ENCODE results near the gene CCDC18.

CCDC18 gene

DNA sequence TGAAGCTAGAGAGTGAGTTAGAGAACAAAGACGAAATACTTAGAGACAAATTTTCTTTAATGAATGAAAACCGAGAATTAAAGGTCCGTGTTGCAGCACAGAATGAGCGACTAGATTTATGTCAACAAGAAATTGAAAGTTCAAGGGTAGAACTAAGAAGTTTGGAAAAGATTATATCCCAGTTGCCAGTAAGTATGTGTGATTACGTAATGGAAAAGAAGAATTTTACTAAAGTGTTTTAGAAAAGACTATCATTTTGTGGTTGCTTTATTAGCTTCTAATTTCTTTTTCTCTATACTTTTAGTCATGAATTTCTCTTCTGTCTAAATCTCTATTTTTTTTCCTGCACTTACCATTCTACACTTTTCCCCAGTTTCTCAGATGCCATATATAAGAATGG, 26.7 kb downstream of the CCDC18 start (continued):
- TF ChIP-seq, protein P1, sequence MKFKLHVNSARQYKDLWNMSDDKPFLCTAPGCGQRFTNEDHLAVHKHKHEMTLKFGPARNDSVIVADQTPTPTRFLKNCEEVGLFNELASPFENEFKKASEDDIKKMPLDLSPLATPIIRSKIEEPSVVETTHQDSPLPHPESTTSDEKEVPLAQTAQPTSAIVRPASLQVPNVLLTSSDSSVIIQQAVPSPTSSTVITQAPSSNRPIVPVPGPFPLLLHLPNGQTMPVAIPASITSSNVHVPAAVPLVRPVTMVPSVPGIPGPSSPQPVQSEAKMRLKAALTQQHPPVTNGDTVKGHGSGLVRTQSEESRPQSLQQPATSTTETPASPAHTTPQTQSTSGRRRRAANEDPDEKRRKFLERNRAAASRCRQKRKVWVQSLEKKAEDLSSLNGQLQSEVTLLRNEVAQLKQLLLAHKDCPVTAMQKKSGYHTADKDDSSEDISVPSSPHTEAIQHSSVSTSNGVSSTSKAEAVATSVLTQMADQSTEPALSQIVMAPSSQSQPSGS (tag by site-specific recombination; IDR thresholded peaks at IDR 0.05; ENCODE audit: low read depth): no peak

DNA sequence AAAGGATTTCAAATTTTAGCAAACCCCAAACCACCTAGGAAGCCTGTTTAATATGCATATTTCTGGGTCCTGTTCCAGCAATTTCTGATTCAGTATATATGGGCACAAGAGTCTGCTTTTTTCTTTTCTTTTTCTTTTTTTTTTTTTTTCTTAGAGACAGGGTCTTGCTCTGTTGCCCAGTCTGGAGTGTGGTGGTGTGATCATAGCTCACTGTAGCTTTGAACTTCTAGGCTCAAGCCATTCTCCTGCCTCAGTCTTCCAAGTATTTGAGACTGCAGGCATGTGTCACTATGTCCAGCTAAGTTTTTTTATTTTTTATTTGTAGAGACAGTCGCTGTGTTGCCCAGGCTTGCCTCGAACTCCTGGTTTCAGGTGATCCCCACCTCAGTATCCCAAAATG, 34.8 kb downstream of the CCDC18 start:
- H3K36me3 ChIP-seq (ENCODE audit: control insufficient read depth in 2 of 2, insufficient read depth in 1 of 2, low read length in 2 of 2): peaks cover 26 to 60% of the 10 kb centered on the region in 2 experiments
- ChIA-PET POLR2A (no interaction called here), CTCF (no interaction called here)
- H3K4me1 ChIP-seq (ENCODE audit: control insufficient read depth, insufficient read depth, low read length): no peaks in the 10 kb centered on the region
- TF ChIP-seq ZIC2 (tag by site-specific recombination; IDR thresholded peaks at IDR 0.05): no peak
- no peak for TF ChIP-seq ZNF514 (tag by site-specific recombination; IDR thresholded peaks at IDR 0.05)
- no peak for TF ChIP-seq ZNF449 (tag by site-specific recombination; IDR thresholded peaks at IDR 0.05)
- no peak overlapping the region for H3K4me3 ChIP-seq (ENCODE audit: low read depth, low read length)
- H3K9me3 ChIP-seq (ENCODE audit: control insufficient read depth, insufficient read depth, low read depth, low read length): no peaks in the 10 kb centered on the region
- no peak overlapping the region for H3K27ac ChIP-seq (ENCODE audit: extremely low read depth, low read depth, low read length)

- Histone ChIP-seq H3K4me3 (ENCODE audit: low read depth, low read length) (no peak overlapping the region), H3K4me1 (ENCODE audit: control insufficient read depth, insufficient read depth, low read length) (no peaks in the 10 kb centered on the region), H3K27ac (ENCODE audit: extremely low read depth, low read depth, low read length) (no peak overlapping the region), H3K9me3 (ENCODE audit: control insufficient read depth, insufficient read depth, low read depth, low read length) (no peaks in the 10 kb centered on the region), H3K36me3 (ENCODE audit: control insufficient read depth in 2 of 2, insufficient read depth in 1 of 2, low read length in 2 of 2) (peaks cover 39 to 65% of the 10 kb centered on the region in 2 experiments)
- TF ChIP-seq ZNF623 (tag by site-specific recombination; IDR thresholded peaks at IDR 0.05): no peak
- no peak for TF ChIP-seq ZNF776 (tag by site-specific recombination; IDR thresholded peaks at IDR 0.05; ENCODE audit: borderline replicate concordance)
- TF ChIP-seq ZNF664 (tag by site-specific recombination; IDR thresholded peaks at IDR 0.05): no peak
- no peak for TF ChIP-seq ZNF202 (tag by site-specific recombination; IDR thresholded peaks at IDR 0.05; ENCODE audit: borderline replicate concordance)
- TF ChIP-seq ZNF768 (tag by site-specific recombination; IDR thresholded peaks at IDR 0.05): no peak
- TF ChIP-seq AEBP2 (tag by site-specific recombination; IDR thresholded peaks at IDR 0.05; ENCODE audit: borderline replicate concordance): no peak
- no peak for TF ChIP-seq ZNF48 (tag by site-specific recombination; IDR thresholded peaks at IDR 0.05)
- TF ChIP-seq ZNF580 (tag by site-specific recombination; IDR thresholded peaks at IDR 0.05): no peak
- no peak for TF ChIP-seq TCF7L2 (IDR thresholded peaks at IDR 0.05; ENCODE audit: borderline replicate concordance, low read depth, low read length)
- TF ChIP-seq IKZF3 (tag by site-specific recombination; IDR thresholded peaks at IDR 0.05): no peak
- TF ChIP-seq ZNF529 (tag by site-specific recombination; IDR thresholded peaks at IDR 0.05; ENCODE audit: insufficient replicate concordance): no peak
- no peak for TF ChIP-seq MYNN (tag by site-specific recombination; IDR thresholded peaks at IDR 0.05; ENCODE audit: borderline replicate concordance)
- no peak for TF ChIP-seq REPIN1 (tag by site-specific recombination; IDR thresholded peaks at IDR 0.05; ENCODE audit: low read depth)
- no peak for TF ChIP-seq SP7 (tag by site-specific recombination; IDR thresholded peaks at IDR 0.05)
- TF ChIP-seq ZNF549 (tag by site-specific recombination; IDR thresholded peaks at IDR 0.05): no peak
- TF ChIP-seq ZNF677 (tag by site-specific recombination; IDR thresholded peaks at IDR 0.05): no peak
- TF ChIP-seq ZNF112 (tag by site-specific recombination; IDR thresholded peaks at IDR 0.05): no peak
- TF ChIP-seq KLF9 (tag by site-specific recombination; IDR thresholded peaks at IDR 0.05; ENCODE audit: low read depth): no peak
- TF ChIP-seq ZBTB8A (tag by site-specific recombination; IDR thresholded peaks at IDR 0.05): no peak
- ChIA-PET POLR2A (no interaction called here), CTCF (no interaction called here)
Measured at GRCh38 chr1:93219443-93219842, 38.9 kb downstream of the CCDC18 start.
